CD4-positive, alpha-beta T cell treated with Interleukin-15 for 1 hour (primary cell): Measurements from ENCODE around the gene CCDC149.

Experiments
- DNase-seq: peaks from one replicate; pipeline ENCODE4 v3.0.0-alpha.2; 2020

CCDC149 gene

DNA sequence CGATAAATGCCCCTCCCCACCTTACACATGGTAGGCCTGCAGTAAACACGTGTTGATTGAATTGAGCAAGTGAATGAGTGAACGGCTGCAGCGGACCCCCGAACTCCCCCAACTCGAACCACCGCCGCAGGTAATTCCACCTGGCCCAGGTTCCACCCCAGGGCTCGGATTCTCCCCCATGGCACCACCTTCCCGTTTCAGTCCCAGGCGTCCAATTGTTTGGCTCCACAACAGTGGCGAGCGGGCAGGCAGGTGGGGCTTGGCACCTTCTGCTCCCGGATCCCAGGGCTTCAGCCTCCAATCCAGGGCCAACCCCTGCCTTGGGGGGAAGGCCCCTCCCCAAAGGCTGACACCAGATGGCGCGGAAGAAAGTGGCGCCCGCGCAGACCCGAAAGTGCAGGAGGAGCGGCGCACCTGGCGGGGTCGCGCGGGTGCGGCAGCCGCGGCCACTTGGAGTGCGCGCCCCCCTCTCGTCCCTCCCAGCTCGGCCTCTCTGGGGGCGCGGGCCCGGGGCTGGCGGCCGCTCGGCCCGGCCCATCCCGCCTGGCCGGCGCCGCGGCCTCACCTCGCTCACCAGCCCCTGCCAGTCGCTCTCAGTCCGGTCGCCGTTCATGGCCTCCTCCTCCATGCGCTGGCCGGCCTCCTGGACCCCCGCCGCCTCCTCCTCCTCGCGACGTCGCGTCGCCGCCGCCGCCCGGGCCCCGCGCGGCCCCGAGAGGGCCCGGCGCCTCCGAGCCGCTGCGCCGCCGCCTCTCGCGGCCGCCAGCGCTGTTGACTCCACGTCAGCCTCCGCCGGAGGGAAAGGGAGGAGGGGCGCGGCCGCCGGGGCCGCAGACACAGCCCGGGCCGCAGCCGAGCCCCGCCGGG lies at the start of gene CCDC149:
CCDC149 (minus strand) TSS at position 791 of the 867 bp plus-strand sequence; CDS start at position 613, 178 bp downstream.
- no peak for DNase-seq

DNA sequence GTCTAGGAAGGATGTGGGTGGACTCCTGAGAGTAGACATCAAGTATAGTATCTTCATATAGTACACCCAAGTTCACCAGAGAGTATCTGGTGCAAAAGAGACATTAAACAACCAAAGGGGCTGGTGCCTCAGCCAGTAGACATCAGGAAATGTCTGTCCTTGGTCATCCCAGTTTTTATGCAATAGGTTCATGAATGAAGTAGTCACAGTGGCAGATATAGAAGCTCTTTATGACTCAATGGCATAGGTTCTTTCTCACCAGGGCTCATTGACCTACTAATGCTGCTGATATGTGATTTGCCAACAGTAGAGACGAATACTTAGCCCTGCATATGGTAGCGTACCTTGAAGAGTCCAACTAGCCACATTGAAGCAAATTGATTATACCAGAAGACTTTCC lies 45.0 kb upstream of the CCDC149 start:
- DNase-seq = no peak

DNA sequence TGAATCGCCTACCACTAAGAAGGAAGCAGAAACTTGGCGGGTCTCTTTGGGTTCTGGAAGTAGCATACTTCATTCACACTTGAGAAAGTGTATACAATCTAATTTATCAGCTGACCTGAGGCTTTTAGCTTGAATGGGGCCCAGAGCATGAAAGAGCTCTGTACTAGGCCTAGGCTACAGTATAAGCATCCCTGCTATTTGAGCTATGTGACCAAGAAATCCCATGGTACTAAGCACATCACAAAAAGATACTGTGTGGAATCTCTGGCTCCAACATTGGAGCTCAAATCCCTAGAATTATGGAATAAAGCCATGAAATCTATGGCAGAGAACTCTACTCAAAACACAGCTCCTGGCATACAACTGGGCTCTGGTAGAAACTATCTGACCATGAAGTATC lies 43.9 kb upstream of the CCDC149 start:
- no peak for DNase-seq

DNA sequence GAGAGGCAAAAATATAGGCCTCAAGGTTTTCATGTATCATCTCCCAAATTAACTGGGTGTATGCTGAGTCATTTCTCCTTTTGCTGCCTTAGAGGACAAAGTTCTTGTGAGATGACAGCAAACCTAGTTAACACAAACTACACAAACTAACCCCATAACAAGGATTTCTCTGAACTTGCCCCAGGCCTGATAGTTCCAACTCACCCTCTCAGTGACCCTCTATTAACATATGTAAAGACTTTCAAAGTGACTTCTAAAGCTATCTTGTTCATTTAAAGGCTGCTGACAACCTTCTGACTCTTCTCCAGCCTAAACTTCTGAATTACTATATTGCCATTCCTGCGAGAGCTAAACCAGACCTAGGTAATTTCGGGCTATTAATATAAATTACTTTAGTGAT lies 43.2 kb upstream of the CCDC149 start:
- DNase-seq = no peak

GRCh38 chr4:24952667-24953066 lies 39.8 kb upstream of the CCDC149 start:
- DNase-seq = no peak

DNA sequence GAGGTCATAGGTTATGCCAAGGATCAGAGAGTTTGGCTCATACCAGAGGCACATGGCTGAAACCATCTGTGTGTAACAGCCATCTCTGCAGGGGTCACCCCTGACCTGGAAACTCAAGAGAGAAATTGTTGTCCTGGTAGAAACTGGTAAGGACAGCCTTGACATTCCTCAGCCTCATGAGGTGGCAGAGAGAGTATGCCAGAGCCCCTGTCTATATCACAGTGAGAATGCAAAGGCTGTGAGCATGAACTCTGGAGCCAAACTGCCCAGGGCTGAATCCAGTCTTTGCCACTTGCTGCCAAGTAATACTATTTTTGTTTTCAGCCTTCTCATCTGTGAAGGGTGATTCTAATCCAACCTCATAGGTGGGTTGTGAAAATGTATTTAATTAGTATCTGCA lies 37.1 kb upstream of the CCDC149 start:
- no peak for DNase-seq

GRCh38 chr4:24937917-24938281 lies 25.1 kb upstream of the CCDC149 start:
- no peak for DNase-seq

DNA sequence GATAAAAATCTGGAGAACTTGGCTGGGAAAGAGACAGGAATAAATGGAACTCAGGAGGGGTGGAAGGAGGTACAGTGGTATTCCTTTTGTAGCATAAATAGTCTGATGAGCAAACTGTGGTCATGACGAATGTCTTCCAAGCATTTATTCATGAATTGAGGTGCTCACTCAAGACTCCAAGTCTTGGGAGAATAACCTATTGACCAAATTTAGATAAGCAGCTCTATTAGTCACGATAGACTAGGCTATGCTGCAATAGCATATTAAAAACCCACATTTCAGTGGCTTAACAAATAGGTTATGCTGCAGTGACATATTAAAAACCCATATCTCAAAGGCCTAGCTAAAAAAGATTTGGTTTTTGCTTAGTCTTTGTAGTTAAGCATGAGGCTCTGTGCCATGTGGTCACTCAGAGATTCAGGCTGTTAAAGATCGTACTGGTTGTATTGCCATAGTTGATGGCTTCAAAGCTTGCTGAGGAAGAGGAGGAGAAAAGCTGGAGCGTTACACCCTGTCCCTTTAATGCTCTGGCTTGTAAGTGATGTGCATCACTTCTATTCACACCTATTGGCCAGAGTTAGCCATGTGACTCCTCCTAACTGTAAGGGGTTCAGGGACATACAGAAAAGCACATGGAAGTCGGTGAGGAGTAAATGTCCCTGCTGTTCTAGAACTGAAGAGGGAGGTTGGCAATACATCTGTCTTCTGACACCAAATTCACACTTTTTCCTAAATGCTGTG lies 24.5 kb upstream of the CCDC149 start:
- DNase-seq = no peak

DNA sequence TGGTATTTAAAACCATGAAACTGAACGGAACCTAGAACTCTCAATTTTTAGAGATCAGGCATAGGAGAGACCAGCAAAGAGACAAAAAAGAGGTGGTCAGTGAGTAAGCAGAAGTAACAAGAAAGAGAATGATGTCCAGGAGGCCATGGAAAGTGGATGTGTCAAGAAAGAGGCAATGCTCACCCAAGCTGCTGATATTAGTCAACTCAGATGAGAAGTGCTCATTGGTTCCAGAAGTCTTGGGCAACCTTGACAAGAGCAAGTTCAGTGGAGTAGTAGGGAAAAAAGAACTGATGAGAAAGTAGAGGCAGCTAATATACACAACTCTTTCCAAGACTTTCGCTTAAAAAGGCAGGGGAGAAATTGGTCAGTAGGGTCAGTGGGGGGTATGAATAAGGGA lies 23.0 kb upstream of the CCDC149 start:
- no peak for DNase-seq

DNA sequence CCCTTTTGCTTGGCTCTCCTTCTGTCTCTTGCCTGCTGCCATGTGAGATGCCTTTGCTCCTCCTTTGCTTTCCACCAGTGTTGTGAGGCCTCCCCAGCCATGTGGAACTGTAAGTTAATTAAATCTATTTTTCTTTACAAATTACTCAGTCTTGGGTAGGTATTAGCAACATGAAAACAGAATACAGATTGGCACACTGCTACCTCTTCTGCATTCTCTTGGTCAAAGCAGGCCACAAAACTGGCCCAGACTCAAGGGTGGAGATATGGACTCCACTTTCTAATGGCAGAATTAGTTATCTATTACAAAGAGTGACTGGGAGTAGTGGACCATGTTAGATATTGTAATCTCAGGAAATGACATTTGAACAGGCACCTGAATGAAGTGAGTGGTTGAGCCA lies 21.5 kb upstream of the CCDC149 start:
- DNase-seq = no peak

DNA sequence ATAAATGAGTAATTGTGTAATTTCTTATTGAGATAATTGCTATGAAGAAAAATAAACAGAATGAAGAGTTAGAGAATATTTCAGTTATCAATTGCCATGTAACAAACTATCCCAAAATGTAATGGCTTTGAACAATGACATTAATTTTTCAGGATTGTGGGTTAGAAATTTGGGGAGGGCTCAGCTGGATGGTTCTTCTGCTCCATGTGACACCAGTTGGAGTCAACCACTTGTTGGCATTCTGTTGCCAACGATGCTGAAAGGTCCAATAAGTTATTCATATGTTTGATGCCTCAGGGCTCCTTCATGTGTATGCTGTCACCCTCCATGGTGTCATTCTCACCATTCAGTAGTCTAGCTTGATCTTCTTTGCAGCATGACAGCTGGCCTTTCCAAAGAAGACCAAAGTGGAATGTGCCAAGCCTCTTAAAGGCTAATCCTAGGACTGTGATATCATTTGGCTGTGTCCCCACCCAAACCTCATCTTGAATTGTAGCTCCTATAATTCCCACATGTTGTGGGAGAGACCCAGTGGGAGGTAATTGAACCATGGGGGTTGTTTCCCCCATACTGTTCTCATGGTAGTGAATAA lies 20.9 kb upstream of the CCDC149 start:
- no peak for DNase-seq

DNA sequence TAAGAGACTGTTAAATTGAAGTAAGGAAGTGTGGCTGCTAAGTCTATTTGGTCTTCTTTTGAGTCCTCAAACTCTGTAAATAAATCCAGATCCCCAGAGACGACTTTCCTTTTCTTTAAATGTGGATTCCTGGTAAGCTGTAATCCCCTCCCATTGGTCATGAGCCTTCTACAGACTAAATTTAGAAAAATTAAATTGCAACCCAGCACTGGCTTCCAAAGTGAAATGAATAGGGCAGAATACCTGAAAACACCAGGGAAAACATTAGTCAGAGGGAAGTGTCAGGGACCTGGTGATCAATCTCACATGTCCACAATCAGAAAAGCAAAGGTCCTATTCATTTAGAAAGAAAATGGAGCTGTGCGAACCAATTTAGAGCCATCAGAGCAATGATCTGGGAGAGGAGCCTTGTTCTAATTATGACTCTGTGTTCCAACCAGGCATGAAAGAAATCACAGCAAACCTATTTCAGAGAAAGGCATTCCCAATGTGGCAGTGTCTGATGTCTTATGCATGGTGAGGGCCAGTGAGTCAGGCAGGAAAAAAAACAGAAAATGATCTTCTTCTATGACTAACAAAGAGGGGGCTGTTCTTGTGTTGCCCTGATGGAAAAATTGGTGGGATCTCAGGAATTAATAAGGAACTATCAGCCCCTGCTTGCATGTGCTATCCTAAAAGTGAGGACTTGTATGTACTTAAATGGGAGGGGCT lies 19.8 kb upstream of the CCDC149 start:
- DNase-seq = no peak

GRCh38 chr4:24930151-24930550 lies 17.3 kb upstream of the CCDC149 start:
- no peak for DNase-seq

DNA sequence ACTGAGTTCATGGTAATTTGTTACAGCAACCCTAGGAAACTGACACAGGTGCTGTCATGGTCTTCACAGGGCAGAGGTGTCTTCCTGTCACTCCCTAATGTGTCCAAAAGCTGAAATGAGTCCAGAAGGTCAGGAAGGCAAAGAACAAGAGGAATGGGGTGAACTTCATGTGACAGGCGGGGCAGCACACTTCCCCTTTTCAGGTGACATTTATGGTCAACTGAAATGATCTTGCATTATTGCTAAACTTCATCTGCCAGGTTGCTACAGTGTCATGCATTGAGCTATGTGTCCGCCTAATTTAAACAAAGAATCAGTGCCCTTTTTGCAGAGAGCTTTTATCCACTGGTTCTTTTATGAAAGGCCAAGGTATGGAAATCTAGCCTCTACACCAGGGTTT lies 15.9 kb upstream of the CCDC149 start:
- DNase-seq = no peak

DNA sequence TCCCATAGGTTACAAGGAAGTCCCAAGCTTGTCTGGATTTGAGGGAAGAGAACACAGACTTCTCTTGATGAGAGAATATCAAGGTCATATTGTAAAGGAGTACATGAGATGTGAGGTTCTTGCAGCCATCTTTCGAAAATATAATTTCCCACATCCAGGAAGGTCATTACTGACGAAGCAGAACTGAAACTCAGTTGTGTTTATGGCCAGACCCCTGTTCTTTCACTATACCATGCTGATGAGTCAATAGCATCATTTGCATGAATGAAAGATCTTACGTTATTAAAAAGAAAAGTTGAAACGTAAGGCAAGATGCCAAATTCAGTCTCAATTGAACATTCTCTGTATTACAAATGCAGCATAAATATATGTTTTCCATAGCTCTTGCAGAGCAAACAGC lies 14.2 kb upstream of the CCDC149 start:
- no peak for DNase-seq

- no peak for DNase-seq
Measured at GRCh38 chr4:24924309-24924781, 11.5 kb upstream of the CCDC149 start.

DNA sequence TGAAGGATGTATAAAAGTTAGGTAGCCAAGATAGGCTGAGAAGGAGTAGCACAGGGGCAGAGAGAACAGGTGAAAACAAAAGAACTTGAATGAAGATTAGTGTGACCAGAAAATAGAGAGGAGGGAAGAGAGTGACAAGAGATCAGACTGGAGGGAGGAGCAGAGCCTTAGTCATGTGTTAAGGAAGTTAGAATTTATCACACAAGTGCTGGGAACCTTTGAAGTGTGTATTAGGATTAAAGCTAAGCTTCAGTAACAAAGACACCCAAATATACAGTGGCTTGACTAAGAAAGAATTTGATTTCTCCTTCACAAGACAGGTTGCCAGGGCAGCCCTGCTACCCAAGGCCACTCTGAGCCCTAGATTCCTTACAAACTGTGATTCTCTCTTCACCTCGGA lies 10.7 kb upstream of the CCDC149 start:
- no peak for DNase-seq

DNA sequence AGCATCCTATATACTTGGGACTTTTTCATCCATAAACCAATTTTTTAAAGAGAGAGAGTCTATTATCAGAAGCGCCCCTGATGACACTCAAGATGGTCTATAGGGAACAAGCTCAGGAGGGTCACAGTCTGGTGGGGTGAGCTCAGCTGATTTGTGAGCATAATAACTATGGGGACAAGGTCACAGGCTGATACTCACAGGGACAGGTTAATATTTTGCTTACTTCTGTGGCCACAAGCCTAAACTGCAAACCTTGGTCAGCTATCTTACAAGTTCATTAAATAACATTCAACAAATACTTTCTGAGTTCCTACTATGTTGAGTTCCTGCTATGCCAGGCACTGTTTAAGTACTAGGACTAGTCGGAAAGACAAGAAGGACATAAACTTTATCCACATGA lies 10.2 kb upstream of the CCDC149 start:
- DNase-seq = no peak

DNA sequence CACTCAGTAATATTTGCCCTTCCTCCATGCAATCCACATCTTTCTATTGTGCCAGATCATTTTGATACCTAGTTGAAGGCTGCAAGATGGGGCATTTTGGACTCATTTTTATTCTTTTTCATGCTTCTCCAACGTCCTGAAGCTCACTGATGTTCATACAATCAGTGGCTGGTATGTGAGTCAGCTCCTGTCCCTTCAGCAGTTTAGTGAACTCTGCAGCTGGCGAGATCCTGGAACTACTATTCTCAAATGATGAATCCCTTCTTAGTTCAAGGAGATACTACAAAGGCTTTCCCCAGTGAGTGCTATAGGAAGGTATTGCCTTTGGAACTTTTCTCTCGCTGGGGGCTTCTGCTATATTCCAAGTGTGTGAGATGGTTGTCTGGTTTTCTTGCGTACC lies 9.6 kb upstream of the CCDC149 start:
- DNase-seq = no peak

DNA sequence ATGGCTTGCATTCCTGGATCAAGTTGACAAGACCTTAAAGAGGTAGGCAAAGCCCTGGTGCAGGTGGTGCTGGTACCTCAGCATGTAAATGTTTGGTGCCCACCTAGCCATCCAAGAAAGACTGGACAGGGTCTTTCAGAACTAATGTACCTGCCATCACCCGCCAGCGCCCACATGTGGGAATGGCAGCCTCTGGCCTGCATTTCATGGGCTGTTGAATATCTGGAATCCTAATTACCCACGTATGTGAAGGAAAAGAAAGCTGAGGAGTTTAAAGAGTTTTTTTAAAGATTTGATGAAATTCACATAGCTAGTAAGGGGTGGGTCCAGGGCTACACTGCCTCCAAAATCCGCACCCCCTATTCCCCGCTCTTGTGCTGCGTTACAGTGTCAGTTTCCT lies 8.6 kb upstream of the CCDC149 start:
- DNase-seq = no peak

DNA sequence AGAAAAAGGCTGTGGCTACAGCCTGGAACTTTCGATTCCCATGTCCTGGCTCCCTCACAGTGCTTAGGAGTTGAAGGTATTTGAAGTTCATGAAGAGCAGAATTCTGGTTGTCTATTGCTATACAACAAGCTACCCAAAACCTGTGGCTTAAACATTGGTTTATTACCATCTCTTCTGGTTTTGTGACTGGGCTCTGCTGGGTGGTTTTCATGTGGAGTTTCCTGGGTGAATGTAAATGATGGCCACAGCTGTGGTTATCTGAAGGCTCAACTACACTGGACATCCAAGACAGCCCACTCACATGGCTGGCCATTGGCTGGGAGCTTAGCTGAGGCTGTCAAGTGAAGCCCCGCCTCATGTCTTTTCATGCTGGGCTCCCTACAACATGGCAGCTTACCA lies 7.2 kb upstream of the CCDC149 start:
- DNase-seq = no peak

DNA sequence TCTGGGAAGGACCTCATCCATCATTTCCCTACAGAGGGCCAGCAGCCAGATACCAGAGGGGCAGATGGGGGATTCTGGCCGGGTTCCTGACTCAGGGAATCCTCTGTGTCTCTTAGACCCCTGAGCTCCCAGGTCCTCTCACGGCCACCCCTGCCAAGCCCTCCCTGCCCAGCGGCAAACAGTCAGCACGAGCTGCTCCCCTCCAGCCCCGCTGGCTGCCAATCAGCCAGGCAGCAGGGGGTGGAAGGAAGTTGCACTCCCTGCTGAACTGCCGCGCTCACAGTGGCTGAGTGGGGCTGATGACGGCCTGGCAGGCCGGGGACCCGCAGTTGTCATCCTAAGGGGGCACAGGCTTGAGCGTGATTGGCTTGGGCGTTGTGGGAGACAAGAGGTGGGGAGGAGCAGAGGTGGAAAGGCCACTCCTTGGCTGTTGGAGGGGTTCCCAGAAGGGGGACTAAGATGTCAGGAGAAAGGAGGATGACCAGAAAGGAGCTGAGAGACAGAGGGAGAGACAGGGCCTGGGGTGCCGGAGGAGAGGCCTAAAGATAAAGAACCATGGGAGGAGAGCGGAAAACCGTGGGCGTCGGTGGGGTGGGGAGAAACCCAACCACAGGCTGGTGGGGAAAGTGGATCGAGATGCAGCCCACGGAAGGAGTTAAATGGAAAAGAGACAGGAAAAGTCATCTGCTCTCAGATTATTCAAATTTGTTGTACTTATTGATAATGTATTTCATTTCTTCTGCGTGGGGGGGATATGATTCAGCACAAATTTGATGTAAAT lies 4.4 kb upstream of the CCDC149 start:
- no peak for DNase-seq
